Right ventricle myocardium superior (tissue), 1 donor: ENCODE results near the gene CAP1. TPM values are rescaled to one million over a fixed set of nuclear protein-coding genes. Genes with fewer than 3 reads are reported as not detected.
A peak's percentile ranks its signal among the peaks of the same experiment; 100 is the strongest.
"Not testable (repeated sequence)": the region's sequence is repeated elsewhere in the genome, so short reads cannot be mapped to it uniquely, and the experiment has no call there.

ENCODE experiments used
- ATAC-seq: fragments of 200-7000 bp; cut with Tn5 transposase; one replicate; pipeline ENCODE4 v1.9.1; 2020; ENCODE audit warnings: mild to moderate bottlenecking; ENCODE audit not compliant: poor library complexity
- DNase-seq: peaks from one replicate; pipeline ENCODE4 v3.0.0-alpha.2; 2020
- intact Hi-C: fragments of 100-400 bp; cut with DNase I; formaldehyde crosslinking; loops from one replicate; pipeline ENCODE4 v1.11.2; 2022
- total RNA-seq: library from RNA; stranded (reverse); fragmentation: NEBNext Ultra II Directional; extraction: Animal tissue kit (Norgen Biotek cat#: 25700); gene quantifications from one replicate; pipeline ENCODE4 v1.2.1, GENCODE V29; 2021
- donor health status: DM: no; HTN: yes; CAD: no; lungs with severe emphysema.

CAP1 gene
- total RNA-seq, 1 donor from 2014 or later = 72.6 TPM

DNA sequence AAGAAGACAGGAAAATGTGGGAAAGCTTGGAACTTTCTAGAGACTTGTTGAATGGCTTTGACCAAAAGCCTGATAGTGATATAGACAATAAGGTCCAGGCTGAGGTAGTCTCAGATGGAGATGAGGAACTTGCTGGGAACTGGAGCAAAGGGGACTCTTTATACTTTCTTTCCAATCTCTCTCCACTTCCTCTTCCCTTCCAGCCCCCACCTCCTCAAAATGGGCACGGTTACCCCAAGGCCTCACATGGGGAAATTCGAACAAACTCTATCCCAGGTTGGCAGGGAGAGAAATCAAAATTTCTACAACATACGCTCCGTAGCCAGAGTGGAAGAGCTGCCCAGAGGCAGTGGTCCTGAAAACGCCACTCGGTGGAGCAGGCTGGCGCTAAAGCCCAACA is 41.3 kb downstream of the CAP1 start:
- no peak for ATAC-seq
- no peak for DNase-seq
- intact Hi-C loops = no loop called here

DNA sequence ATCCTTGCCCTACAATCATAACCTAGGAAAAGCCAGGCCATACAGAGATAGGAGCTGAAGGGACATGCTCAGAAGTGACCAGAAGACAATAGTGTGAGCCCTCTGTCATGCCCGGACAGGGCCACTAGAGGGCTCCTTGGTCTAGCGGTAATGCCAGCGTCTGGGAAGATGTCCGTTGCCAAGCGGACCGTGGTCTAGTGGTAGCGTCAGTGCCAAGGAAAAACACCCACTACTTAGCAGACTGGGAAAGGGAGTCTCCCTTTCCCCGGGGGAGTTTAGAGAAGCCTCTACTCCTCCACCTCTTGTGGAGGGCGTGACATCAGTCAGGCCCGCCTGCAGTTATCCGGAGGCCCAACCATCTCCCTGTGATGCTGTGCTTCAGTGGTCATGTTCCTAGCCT is 44.2 kb downstream of the CAP1 start:
- ATAC-seq, intact Hi-C loops: not testable (repeated sequence)
- DNase-seq = peak; percentile 83

DNA sequence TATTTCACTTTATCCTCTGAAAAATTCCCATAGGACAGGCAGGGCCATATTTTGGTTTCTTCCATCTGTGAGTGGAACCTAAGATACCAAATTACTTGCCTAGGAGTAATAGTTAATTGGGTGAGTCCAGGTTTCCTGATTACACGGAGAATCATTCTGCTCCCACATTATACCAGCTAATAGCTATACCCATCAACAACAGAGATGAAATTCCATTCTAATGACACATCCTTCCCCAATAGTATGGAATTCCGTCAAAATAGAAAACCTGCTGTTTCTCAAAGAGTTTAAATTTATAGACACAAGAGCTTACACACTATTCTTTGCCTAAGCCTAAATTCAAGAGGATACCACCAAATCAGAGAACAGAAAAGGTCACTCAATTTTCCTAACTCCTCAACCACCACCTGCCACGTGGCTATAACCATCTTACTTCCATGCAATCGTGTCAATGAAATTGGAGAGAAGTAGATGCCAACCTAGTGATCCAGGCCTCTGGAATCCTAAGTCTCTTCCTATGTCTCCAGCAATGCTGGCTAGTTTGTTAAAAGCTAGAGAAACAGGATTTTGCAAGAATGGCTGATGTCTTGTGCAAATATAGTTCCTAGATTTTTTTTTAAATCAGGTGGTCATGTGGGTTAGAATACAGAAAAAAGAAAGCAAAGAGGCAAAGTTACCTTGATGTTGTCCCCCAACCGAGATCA is 50.3 kb downstream of the CAP1 start:
- intact Hi-C loops = no loop called here
- no peak for DNase-seq
- ATAC-seq = no peak

DNA sequence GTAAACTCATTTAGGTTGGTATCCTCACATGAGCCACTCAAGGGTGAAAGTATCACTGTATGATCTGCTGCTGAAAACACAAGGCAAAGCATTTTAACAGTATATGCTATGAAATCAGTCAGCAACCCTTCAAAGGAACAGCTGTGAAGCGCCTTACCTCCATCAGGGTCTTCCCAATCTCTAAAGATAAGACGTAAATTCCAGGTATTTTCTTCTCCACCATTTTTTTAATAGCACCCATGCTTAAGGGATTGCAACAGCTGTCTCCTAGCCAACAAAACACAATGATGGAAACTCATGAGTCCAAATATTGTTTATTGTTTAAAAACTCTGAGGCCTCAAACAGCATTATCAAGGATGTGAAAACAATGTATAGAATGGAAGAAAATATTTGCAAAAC is 51.7 kb downstream of the CAP1 start:
- ATAC-seq (no peak), DNase-seq (no peak)
- intact Hi-C loops = no loop called here

- DNase-seq (no peak), ATAC-seq (no peak)
- intact Hi-C loops = no loop called here
These were observed 52.4 kb downstream of the CAP1 start for GRCh38 chr1:40092706-40093639.

DNA sequence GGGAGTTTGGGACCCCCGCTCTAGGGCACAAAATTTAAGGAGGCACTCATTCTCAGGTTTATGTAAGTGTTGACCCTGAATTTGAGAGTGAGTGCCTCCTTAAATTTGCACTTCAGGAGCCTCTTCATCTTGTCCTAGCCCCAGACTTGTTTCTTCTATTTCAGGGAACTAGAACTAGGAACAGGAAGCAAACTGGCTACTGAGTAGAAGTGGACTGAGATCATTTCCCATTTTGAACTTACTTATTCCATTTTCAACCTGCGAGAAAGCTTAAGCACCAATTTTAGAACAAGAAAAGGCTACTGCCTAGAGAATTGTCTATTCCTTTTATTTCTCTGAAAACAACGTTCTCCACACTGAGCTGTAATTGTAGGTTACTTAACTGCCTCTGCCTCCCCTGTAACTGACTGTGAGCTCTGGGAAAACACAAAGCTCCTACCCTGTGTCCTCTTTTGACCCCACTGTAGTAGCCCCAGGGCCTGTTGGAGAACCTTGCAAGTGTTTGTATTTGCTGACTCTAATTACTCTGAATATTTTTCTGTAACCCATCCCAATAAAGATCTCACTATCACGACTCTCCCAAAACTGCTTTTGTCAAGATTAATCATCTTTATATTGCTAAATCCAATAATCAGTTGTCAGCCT is 54.1 kb downstream of the CAP1 start:
- ATAC-seq = no peak
- no peak for DNase-seq
- intact Hi-C loops = no loop called here

- DNase-seq (no peak), ATAC-seq (no peak)
- intact Hi-C loops = no loop called here
These were observed 55.3 kb downstream of the CAP1 start for GRCh38 chr1:40095806-40096205.

GRCh38 chr1:40096646-40096976 is 56.1 kb downstream of the CAP1 start:
- ATAC-seq (peak; percentile 31), DNase-seq (no peak)
- intact Hi-C loops = no loop called here

DNA sequence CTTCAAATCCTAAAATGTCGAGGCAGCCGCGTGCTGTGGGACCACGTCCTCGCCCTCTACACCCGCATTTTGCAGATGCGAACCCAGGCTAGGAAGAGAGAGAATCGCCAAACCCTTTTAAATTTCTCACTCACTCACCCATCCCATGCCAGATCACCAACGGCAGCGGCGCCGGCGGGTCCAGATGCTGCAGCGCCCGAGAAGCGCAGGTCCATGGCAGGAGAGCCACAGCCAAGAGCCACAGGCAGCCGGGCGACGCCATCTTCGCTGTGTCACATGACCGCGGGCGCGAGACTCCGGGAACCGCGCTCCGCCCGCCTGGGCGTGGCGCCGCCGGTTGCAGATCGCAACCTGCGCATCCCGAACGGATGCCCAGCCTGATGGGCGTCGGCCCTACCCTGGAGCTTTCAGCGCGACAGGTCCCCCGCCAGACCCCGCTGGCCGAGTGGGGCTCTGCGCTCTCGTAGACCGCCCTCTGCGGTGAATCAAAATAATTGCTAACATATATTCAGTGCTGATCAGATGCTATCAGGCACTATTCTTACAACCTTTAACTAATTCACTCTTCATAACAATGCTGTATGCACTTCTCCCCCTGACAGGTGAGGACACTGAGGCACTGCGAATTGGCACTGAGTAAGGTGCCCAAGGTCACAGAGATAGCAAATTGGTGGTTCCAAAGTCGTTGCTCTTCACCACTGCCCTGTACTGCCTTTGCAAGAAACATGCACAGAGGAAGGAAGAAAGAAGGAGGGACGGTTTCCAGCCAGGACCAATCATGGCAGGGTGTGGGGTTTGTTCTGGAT is 56.7 kb downstream of the CAP1 start, which contains the start of gene PPT1:
Gene PPT1, minus strand, starts transcription at position 276 of the 806 bp plus-strand sequence. Its CDS starts 14 bp downstream, at position 262.
- peak; percentile 97 for ATAC-seq
- DNase-seq = peak; percentile 90
- intact Hi-C loops = no loop called here

DNA sequence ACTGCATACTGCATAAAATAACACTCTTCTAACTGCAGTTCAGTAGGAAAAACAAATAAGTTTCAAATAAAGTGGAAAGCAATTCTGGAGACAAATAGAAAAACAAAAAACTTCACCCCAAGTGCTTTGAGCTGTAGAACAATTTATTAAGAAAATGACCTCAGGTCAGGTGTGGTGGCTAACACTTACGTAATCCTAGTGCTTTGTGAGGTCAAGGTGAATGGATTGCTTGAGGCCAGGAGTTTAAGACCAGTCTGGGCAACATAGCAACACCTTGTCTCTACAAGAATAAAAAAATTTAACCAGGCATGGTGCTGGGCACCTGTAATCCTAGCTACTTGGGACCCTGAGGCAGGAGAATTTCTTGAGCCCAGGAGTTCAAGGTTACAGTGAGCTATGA is 61.5 kb downstream of the CAP1 start:
- ATAC-seq (no peak), DNase-seq (no peak)
- intact Hi-C loops = no loop called here

DNA sequence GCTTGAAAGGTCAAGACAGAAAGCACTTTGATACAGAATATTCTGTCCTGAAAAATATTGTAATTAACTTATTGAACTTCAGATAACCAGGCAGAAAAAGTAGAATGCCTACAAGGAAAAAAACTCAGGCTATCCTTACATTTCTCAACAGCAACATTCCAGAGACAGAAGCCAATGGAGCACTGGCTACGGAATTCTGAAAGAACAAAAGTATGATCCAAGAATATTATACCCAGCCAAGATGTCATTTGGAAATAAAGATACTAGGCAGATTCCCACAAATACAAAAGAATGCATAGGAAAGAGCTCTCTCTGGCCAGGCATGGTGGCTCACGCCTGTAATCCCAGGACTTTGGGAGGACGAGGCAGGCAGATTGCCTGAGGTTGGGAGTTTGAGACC is 62.4 kb downstream of the CAP1 start:
- no peak for DNase-seq
- intact Hi-C loops = no loop called here
- ATAC-seq = no peak

GRCh38 chr1:40105028-40105427 is 64.5 kb downstream of the CAP1 start:
- ATAC-seq = no peak
- no peak for DNase-seq
- intact Hi-C loops = no loop called here

GRCh38 chr1:40107290-40107959 is 66.9 kb downstream of the CAP1 start:
- ATAC-seq (no peak), DNase-seq (no peak)
- intact Hi-C loops = no loop called here

DNA sequence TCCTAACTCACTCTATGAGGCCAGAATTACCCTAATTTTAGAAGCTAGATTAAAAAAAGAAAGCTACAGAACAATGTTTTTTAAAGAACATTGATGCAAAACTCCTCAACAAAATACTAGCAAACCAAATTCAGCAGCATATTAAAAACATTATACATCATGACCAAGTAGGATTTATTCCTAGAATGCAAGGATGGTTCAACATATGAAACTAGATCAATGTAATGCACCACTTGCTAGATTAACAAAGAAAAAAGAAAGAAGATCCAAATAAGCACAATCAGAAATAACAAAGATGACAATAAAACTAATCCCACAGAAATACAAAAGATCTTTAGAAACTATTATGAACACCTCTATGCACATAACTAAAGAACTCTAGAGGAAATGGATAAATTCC is 69.9 kb downstream of the CAP1 start:
- ATAC-seq (no peak), DNase-seq (no peak)
- intact Hi-C loops = no loop called here

- ATAC-seq = no peak
- intact Hi-C loops = no loop called here
These were observed 73.9 kb downstream of the CAP1 start for GRCh38 chr1:40114400-40114799.

DNA sequence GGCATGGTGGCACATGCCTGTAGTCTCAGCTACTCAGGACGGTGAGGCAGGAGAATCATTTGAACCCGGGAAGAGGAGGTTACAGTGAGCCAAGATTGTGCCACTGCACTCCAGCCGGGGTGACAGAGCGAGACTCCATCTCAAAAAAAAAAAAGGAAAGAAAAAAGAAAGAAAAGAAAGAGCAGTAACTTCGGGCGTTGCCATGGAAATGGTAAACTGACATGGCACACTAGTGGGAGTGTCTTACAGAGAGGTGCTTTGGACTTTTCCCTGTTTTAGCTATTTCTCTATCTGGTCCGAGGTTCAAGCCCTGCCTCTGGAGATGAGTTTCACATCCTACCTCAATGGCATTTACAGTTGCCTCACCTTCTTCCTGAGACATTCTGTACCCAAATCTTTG is 79.6 kb downstream of the CAP1 start:
- no peak for DNase-seq
- intact Hi-C loops = no loop called here
- ATAC-seq = no peak

More at GRCh38 chr1:40114400-40114799, 73.9 kb downstream of the CAP1 start:
- no peak for DNase-seq
